HG03432 (cell line): ENCODE data around the gene ATG12.
"Not testable (repeated sequence)": the region's sequence is repeated elsewhere in the genome, so short reads cannot be mapped to it uniquely, and the experiment has no call there.

ENCODE experiments used
- ATAC-seq: cut with Tn5 transposase; IDR thresholded peaks from one replicate; pipeline ENCODE4 v1.9.1; 2021; ENCODE audit warnings: mild to moderate bottlenecking, moderate library complexity; ENCODE audit not compliant: unreplicated experiment

The ATG12 gene

DNA sequence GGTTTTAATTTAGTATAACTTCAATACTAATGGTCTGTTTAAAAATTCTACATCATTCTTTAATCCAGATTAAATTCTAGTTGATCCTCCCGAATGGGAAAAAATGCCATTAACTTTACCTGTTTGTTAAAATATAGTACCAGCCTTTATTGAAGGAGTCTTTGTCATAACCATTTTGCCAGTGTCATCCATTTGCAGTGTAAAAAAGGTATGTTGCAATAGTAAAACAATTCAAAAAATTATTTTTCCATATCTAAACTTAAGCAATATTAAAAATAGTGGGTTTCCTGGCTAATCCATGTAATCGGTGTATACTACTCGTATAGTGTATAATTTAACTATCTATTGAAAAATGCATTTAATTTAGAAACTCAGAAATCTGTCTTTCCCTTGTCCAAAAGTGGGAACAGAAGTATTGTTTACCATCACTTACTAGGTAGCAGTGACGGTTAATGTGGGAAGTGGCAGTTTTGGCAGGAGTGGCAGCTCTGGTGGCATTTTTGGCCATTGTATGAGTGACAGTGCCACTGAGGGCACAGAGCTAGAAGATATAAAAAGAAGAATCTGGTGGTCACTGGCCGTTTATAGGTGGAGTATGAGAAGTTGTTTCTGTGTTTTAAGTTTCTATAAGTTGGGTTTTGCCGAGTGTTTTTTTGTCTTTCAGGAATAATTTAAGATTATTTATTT lies 2.2 kb upstream of the ATG12 start:
- no peak for ATAC-seq

DNA sequence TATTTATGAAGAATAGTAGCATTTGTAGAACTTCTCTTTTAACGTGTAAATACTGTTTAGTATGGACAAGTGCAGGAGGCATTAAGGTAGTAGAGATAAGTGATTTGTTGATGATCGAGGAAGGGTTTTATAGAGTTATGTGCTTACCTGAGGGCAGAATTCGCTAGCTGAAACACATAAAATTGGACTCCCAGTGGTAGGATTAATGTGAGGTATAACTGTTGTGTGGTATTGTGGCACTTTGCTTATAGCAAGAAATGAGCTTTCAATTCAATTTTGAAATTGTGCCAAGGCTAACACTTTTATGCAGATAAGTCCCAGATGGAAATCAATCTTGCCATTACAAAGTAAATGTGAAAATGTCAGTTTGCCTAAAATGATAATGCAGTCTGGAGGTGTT lies 1.6 kb upstream of the ATG12 start:
- ATAC-seq = no peak

DNA sequence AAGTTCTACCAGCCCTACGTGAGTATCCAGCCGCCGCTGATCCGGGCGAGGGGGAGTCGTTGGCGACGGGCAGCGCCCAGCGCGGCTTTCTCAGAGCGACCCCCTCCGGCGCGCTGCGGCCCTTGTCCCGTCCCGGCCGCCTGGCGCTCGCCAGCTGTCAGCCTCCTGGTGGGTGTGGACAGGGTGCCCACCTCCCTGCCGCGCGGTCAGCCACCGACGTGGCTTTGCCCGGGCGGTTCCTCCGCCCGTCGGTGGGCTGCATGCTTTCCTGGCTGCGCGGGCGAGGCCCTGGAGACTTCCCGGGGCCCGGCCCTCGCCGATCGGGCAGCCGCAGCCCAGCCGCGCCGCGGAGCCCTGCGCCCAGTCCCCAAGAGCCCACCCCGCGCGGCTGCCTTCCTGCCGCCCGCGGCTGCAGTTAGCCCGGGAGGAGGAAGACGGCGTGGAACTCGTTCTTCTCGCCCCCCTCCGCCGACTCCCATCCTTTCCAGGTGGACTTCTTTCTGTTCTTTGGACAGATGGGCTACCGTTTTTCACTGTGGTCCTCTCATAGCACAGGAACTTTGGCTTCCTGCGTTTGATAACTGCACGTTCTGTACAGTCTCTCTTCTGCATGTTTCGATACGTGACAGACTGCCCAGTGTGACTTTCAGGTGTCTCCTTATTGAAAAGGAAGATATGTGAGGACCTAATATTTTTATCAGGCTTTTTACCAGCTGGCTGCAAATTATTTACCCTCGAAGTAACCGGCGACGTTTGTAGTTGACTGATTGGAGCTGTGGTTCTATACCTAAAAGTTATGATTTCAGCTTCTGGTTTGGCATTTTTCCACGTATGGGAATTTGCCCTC lies 947 bp upstream of the ATG12 start:
- peak; percentile 34 for ATAC-seq

DNA sequence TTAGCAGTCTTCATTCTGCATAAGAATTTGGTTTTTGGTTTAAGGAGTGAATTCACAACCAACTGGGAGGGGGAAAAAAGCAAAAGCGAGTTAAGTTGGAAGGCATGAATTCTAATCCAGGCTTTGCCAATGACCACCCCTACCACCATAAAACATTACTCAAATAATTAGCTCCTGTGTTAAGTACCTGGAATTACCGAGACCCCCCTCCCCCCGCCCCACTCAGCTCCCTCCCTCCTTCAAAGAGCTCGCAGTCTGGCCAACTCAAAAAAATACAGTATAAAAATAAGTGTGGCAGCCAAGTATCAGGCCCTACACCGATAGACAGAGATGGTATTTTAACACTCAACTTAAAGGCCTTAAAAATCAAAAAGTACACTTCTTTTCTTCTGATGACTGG lies 492 bp downstream of the ATG12 start:
- no peak for ATAC-seq

DNA sequence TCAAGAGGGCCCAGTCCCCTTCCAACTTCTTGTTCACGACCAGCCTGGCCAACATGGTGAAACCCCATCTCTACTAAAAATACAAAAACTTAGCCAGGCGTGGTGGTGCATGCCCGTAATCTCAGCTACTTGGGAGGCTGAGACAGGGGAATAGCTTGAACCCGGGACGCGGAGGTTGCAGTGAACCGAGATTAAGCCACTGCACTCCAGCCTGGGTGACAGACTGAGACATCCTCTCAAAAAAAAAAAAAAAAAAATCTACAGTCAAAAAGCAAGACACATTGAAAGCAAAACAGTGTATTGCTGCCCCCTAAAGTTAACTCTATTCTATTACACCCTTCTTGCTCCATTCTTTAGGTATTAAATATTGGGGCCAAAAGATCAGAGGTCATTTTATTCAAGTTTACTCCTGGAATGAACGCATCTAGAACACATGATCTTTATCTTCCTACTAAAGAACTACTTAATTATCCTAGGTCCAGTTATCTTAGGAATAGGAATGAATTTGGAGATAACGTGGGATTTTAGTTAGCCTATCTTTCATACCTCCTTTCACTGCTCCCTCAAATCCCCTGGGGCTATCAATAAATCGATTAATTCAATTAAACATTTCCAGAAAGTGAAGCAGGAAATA lies 2.4 kb downstream of the ATG12 start:
- peak; percentile 7 for ATAC-seq

DNA sequence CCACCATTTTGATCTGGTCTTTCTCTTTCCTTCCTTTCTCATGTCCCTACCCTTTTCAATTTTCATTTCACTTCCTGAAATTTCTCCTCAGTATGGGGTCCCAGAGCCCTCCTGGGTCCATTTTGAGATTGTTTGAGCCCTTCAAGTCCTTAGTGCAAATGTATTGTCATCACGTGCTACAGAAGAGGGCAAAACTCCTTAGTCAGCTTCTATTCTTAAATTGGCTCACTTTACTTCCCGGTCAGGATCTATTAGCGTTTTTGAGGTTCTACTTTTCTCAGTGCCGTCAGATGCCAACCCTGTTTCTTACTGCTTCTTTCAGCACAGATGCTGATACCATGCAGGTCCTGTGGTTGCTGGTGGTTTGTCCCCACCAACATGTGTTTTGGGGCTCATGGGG lies 5.9 kb downstream of the ATG12 start:
- ATAC-seq = no peak

DNA sequence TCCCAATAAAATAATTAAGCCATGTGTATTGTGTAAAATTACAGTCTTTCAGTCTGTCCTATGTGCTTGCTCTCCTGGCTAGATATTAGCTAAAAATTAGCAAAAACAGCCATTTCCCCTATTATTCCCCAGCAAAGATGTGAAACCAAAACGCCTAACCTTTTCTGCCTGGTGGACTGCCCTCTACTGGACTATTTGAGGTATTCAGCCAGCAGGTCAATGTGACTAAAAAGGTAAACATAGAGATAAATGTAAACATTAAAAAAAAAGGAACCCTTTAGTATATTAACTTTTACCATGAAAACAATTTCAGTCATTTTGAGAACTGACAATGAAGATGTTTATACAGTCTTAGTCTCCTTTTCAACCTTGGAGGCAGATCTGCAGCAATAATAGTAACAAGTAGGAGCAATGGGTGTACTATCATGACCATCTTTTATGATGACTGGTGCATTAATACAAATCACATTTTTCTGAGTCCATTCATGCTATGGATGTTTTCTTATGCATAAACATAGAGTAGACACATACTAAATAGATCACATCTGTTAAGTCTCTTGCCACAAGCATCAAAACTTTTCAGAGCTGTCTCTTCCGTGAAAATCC lies 10.1 kb downstream of the ATG12 start:
- ATAC-seq = peak; percentile 78

DNA sequence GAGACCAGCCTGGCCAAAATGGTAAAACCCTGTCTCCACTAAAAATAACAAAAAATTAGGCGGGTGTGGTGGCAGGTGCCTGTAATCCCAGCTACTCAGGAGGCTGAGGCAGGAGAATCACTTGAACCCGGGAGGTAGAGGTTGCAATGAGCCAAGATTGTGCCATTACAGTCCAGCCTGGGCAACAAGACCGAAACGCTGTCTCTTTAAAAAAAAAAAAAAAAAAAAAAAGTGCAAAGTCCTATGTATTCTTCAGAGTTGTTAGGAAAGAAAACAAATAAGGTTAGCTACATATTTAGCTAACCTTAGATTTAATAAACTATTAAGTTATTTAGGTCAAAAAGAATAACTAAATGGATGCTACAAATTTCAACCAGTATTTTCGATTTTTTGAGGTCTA lies 11.5 kb downstream of the ATG12 start:
- ATAC-seq = no peak

DNA sequence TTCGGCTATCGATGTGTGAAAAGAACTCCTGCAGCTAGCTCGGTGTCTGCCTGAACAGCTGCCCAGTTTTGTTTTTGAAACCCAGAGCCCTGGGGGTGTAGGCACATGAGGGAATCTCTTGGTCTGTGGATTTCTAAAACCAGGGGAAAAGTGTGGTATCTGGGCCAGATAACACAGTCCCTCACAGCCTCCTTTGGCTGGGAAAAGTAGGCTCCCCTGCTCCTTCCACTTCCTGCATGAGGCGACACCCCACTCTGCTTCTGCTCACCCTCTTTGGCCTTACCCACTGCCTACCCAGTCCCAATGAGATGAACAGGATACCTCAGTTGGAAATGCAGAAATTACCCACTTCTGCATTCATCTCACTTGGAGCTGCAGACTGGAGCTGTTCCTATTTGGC lies 15.4 kb downstream of the ATG12 start:
- no peak for ATAC-seq

DNA sequence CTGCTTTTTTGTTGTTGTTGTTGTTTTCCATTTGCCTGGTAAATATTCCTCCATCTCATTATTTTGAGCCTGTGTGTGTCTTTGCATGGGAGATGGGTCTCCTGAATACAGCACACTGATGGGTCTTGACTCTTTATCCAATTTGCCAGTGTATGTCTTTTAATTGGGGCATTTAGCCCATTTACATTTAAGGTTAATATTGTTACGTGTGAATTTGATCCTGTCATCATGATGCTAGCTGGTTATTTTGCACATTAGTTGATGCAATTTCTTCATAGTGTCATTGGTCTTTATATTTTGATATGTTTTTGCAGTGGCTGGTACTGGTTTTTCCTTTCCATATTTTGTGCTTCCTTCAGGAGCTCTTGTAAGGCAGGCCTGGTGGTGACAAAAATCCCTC lies 16.4 kb downstream of the ATG12 start:
- not testable (repeated sequence) for ATAC-seq

DNA sequence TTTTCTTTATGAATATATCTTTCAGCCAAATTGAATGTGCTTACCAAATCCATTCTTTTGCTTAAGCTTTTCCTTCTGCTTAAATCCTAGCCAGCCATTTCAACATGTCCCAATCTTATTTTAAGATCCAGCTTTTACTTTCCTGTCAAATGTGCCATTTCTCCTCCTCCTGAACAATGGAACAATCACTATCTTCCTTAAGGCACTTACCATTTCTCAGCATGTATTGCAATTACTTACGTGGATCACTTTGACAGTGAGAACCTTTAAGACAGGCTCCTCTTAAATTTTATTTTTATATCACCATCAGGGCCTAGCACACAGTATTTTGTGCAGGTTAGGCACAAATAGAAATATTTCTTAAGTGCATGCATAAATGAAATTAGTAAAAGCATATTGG lies 20.5 kb downstream of the ATG12 start:
- no peak for ATAC-seq

DNA sequence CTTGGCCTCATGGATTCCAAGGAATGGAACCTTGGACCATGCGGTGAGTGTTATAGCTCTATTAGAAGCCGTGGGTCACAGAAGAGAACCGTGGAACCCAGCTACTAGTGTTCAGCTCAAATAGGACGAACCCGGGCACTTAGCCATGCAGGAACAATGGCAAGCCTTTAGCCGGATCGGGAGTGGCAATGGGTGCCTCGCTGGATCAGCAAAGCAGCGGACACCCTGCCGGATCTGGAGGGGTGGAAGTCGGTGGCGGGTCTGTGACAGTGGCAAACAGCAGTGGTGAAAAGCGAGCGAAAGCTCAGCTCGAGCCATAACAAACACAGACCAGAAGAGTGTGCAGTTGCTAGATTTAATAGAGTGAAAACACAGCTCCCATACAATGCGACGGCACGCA lies 22.5 kb downstream of the ATG12 start:
- ATAC-seq = no peak

DNA sequence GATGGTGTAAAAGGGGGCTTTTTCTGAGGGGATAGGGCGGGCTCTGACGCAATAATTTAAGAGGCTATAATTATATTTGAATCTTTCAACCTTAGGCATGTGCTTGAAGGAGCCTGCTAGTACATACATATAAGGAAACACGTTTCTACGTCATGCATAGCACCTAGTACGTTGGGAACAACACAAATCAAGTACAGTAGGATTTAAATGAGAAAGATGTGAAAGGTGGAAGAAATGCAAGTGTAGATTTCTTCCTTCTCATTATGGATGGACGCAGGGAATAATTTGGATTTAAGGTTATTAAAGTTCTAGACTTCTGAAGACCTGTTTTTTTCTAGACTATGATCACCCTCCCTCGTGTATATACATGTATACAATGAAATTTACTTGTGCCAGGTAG lies 24.0 kb downstream of the ATG12 start:
- ATAC-seq = no peak

DNA sequence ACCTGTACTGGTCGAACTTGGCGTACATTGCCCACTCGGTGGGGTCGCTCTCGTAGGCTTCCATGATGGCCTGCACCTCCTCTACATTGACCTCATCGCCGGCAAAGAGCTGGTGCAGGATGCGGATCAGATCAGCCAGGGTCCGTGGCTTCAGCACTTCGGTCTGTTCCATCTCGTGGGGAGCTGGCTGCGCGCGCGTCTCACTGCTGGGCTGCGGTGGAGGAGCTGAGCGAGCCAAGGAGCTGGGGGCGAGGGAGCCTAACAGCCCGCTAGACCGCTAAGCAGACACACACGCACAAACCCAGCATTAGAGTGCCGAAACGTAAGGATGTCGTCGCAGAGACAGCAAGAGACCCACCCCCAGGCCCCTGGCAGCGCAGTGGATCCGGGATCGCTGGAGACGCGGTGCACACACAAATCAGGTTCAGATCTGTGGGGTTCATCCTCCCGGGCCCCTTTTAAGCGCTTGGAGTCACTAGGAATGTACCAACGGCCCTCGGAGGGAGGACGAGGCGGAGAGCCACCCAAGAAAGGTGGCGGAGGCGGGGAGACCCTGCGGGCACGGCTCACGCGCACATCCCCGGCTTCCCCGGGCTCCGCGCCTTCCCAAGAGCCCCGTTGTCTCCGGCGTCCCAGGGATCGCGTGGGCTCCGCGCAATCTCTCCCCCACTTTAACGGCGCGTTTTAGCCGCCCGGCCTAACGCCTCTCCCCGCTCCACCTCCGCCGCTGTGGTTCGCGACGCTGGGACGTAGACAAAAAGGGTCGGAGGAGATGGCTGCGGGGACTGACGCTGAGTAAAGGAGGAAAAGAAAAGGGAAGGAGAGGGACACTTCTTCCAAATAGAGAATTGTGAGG lies 24.9 kb downstream of the ATG12 start, which contains the start of gene CDO1:
Gene CDO1 (minus strand): TSS at position 434 of the 856 bp plus-strand sequence. CDS start 262 bp downstream, at position 172.
- peak; percentile 55 for ATAC-seq

DNA sequence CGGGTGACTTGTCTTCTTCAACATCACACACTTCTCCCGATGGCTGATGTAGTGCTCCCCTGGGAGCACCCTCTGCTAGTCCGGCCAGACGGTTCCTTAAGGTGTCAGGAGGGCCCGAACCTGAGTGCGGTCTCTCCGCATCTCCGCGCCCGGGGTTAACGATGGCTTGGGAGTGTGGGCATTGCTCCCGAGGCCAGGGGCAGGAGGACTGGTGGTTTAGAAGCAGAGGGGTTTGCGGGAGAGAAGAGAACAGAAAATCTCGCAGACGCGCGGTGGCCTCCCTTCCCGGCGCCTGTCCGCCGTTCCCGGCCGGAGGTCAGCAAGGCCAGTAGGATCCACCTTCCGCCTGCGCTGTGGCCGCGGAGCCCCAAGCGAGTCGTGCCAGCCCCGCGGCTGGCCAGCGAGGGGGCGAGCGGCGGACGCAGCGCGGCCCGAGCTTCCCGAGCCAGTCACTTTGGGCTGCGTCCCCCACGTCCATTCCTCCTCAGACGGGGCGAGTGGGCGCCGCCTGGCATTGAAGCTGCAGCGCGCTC lies 25.6 kb downstream of the ATG12 start:
- ATAC-seq = peak; percentile 17

DNA sequence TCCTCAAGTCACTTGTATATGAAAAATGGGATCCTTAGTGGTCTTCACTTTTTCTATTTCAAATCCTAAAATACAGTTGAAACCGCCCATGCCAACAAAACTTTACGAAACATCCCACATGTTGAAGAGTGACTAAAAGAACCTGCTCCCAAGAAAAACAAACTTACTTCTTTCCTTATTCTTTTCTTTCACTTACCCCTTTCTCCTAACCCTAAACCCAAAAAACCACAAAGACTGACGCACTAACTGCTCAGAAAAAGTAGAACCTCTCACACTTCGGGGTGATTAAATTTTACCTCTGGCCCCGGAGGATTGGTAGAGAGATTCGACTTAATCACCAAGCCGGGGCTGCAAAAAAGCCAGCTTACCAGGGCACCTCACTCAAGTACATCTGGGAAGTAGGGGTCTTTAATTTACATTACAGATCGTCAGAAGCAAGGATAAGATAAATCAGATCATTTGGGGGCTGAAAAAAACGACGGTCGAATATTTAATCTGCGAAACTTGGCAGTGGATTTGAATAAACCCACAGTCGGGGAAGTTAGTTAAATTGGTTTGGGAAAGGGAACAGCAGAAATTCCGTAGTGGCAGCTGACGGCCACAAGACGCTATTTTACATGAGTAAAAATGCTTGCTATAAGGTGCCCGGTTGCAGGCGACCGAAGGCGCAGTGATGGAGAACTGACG lies 26.2 kb downstream of the ATG12 start:
- ATAC-seq = peak; percentile 27

DNA sequence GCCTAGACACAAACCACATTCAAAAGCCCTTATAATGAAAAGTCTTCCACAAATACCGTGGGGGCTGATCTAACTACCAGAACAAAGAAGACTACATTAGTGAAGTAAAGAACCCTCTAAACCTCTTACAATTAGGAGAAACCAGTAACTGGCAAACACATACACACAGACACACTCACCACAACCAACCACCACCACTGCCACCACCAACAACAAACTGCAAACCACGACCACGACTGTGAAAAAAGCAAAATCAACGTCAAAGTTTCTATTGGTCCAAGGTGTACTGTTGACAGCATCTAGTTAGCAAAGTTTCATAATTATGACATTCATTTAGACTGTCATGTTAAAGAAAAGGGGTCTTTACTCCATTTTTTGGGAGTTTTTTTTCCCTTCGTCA lies 27.6 kb downstream of the ATG12 start:
- ATAC-seq = no peak

DNA sequence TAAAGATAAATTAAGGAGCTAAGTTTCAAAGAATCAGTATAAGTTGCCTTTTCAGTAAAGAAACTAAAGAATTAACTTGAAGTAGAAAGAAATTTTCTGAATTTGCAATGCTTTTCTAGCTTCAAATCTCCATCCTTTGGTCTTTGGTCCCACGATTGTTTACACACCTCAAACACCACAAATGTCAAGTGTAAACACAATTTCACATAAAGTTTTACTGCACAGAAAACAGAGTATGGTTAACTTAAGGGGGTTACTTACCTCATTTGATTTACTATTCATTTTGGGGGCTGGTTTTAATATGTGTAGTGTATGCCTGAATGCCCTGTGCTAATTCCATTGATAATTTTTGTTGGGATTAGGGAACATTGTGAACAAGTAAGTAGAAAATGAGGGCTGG lies 29.0 kb downstream of the ATG12 start:
- ATAC-seq = no peak

DNA sequence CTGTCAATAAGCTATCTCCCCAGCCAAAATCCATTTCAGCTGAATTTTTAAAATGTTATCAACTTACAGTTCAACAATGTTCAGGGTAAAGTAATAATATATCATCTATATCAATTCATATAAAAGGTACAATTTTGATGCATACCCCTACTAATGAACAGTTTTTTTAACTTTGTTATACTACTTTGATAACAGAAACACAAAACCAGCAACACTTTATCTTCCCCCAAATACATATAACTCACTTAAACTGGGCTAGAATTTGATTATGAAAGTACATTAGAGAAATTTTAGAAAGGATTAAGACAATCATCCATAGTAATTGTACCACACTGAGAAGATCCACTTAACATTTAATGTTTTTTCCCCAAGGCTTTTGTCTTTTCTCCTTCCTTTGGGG lies 30.0 kb downstream of the ATG12 start:
- ATAC-seq = no peak

DNA sequence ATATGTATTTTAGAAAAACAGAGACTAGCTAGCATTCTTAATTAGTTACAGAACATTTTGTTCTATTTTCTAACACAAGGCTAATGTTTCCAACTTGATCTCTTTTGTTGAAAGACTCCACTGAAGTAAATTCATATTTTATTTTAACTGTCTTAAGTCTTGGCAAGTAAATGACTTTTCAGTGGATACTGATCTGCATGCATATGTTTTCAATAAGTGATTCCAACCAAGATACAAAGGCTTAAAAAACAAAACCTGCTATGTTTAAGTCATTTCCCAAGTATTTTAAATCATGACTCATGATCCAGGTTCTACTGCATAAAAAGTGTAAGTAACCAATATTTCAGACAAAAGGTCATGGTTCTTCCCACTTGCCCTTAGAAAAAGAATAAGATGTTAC lies 30.6 kb downstream of the ATG12 start:
- no peak for ATAC-seq
